ENCODE results near the gene FUNDC1. TPM values are rescaled to one million over a fixed set of nuclear protein-coding genes. Genes with fewer than 3 reads are reported as not detected.
"Not testable (repeated sequence)": the region's sequence is repeated elsewhere in the genome, so short reads cannot be mapped to it uniquely, and the experiment has no call there.

Gene FUNDC1, protein sequence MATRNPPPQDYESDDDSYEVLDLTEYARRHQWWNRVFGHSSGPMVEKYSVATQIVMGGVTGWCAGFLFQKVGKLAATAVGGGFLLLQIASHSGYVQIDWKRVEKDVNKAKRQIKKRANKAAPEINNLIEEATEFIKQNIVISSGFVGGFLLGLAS
- polyA plus RNA-seq, result 10 to 100 TPM; 22.8 to 29.3 (median 24.2) TPM

DNA sequence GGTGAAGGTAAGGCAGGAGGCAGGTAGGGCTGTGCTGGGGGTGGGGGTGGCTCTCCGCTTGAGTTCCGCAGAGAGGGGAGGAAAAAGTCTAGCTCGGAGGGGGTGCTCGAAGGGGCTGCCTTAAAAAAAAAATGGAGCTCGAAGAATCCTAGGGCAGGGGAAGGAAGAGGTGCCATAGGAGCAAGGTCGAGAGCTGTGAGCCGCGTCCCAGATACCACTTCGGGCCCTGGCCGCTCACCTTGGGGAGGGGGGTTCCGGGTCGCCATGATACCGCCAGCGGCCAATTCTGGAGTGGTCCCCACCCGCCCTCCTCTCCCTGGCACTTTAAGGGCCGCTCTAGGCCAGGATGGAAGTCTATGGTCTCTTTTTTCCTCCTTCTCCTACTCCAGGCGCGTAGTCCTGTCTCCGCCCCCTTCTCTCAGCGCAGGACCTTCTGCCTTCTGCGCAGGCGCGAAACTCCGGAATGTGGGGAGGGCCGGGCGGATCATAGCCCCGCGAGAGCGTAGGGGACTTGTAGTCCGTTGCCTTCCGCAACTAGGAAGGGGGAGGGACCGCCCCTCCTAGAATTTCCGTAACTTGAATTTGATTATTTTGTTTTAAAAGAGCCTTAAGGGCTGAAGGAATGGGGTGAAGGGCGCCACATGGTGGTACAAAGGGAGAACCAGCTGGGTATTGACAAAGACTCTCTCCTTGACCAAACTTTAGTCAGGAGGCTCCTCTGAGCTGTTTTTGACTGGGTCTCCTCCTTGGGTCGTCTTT, at the start of gene FUNDC1:
FUNDC1 (minus strand) TSS at position 293 of the 759 bp plus-strand sequence; CDS start at position 266, 27 bp downstream.
- Mint-ChIP-seq H3K36me3 (peaks cover 0 to 9% (median 7%) of the 10 kb centered on the region in 3 donors), H3K4me3 (peak within 1 kb of the TSS; percentile 89 to 97 (median 94)), H3K27me3 (ENCODE audit: low read depth in 3 of 3) (peaks cover 1 to 5% (median 3%) of the 10 kb centered on the region in 3 donors), H3K4me1 (peaks cover 26 to 28% of the 10 kb centered on the region in 2 donors), H3K27ac (peak within 1 kb of the TSS; percentile 76 to 93 (median 89)), H3K9me3 (no peaks in the 10 kb centered on the region)
- peak; percentile 89 to 92 (median 91) for DNase-seq

DNA sequence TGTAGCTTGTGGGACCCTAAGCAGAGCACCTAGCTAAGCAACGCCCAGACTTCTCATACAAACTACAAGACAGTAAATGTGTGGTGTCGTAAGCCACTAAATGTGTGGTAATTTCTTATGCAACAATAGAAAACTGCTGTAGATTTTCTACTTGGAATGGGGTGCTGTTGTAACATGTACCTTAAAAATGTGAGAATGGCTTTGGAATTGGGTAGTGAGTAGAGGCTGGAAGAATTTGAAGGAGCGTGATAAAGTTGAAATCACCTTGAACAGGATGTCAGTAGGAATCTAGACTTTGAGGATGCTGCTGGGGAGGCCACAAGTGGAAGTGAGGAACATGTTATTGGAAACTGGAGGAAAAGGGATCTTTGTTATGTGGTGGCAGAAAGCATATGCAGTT, 43.2 kb upstream of the FUNDC1 start:
- no peak for DNase-seq
- Mint-ChIP-seq H3K4me1 (no peaks in the 10 kb centered on the region), H3K27ac (no peak overlapping the region), H3K9me3 (no peaks in the 10 kb centered on the region), H3K36me3 (no peaks in the 10 kb centered on the region), H3K4me3 (no peak overlapping the region), H3K27me3 (ENCODE audit: low read depth in 3 of 3) (peaks cover 0 to 6% (median 3%) of the 10 kb centered on the region in 3 donors)

DNA sequence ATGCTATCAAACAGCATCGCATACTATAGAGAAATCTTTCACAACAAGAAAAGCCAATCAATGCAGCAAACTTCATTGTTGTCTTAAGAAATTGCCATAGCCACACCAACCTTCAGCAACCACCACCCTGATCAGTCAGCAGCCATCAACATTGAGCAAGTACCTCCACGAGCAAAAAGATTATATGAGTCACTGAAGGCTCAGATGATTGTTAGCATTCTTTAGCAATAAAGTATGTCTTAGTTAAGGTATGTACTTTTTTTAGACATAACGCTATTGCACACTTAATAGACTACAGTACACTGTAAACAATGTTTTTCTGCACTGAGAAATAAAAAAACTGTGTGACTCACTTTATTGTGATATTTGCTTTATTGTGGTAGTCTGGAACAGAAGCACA, 37.8 kb upstream of the FUNDC1 start:
- no peak overlapping the region for H3K27ac Mint-ChIP-seq
- H3K27me3 Mint-ChIP-seq (ENCODE audit: low read depth in 3 of 3), result peaks cover 0 to 3% (median 1%) of the 10 kb centered on the region in 3 donors
- no peak for DNase-seq
- H3K4me3 Mint-ChIP-seq, result no peak overlapping the region
- H3K9me3 Mint-ChIP-seq, result no peaks in the 10 kb centered on the region
- no peaks in the 10 kb centered on the region for H3K4me1 Mint-ChIP-seq
- no peaks in the 10 kb centered on the region for H3K36me3 Mint-ChIP-seq

DNA sequence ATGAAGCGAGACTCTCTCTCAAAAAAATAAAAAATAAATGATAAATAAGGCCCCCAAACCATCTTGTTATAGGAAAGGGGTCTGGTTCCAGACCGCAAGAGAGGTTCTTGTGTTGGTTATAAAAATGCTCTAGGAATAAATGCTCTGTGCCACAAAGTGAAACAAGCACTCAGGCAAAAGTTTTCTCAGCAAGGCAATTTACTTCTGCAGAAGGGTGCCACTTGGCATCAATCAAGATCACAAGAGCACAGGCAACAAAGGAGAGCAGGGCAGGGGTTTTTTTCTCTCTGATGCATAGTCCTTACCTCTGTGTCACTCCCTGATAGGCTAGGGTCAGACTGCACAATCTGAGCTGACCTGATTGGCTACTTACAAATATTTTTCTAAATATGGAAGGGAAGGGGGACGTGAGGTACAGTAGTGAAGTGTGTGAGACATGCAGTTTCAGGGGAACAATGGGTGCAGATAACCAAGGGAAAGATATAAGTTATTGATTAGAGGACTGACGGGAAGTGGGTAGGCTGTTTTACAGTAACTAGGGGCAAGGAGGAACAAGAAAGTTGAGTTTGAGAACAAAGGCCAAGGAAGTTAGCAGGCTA, 29.8 kb upstream of the FUNDC1 start:
- Mint-ChIP-seq H3K27me3 (ENCODE audit: low read depth in 3 of 3) (peaks cover 0 to 3% (median 0%) of the 10 kb centered on the region in 3 donors), H3K9me3 (peaks cover 3 to 16% (median 11%) of the 10 kb centered on the region in 6 donors), H3K4me3 (no peak overlapping the region), H3K4me1 (no peaks in the 10 kb centered on the region), H3K27ac (no peak overlapping the region), H3K36me3 (peaks cover 3 to 6% (median 4%) of the 10 kb centered on the region in 3 donors)
- DNase-seq, result no peak

DNA sequence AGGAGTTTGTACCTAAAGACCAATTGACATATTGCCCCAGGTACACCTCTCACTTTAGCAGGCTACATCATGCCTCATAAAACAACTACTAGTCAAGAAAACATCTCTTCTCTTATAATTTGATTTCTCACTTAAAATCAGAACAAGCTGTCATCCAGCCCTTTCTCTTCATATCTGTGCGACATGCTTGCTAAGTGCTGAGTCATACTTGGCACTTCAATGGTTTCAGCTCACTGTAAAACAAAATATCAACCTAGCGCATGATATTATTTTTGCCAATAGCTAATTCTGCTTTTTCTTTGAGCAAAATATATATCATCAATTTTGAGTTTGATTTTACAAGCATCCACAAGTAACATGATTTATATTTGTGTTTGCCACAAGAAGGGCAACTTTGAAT, 27.9 kb upstream of the FUNDC1 start:
- H3K4me1 Mint-ChIP-seq, result no peaks in the 10 kb centered on the region
- no peak overlapping the region for H3K27ac Mint-ChIP-seq
- peaks cover 5 to 16% (median 11%) of the 10 kb centered on the region in 6 donors for H3K9me3 Mint-ChIP-seq
- no peak for DNase-seq
- no peak overlapping the region for H3K4me3 Mint-ChIP-seq
- peaks cover 3 to 6% (median 4%) of the 10 kb centered on the region in 3 donors for H3K36me3 Mint-ChIP-seq
- peaks cover 0 to 2% (median 0%) of the 10 kb centered on the region in 3 donors for H3K27me3 Mint-ChIP-seq (ENCODE audit: low read depth in 3 of 3)

DNA sequence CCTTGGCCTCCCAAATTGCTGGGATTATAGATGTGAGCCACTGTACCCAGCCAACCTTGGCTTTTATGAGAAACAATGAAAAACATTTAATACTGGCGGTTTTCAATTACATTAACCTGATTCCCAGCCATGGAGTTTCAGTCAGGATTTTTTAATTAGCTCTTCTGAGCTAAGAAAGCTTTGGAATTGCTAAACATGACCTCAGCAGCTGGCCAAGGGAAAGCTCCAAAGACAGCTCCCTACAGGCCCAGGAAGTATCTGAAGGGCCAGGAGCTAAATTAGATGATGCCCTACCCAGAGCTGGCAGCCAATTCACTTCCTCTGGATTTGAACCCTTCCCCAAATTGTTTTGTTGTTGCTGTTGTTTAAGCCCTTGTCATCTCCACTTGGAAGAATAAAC, 26.5 kb upstream of the FUNDC1 start:
- Mint-ChIP-seq H3K27ac (no peak overlapping the region), H3K36me3 (peaks cover 3 to 6% (median 4%) of the 10 kb centered on the region in 3 donors), H3K27me3 (ENCODE audit: low read depth in 3 of 3) (peaks cover 0 to 2% (median 0%) of the 10 kb centered on the region in 3 donors), H3K4me1 (no peaks in the 10 kb centered on the region), H3K4me3 (no peak overlapping the region), H3K9me3 (peaks cover 5 to 16% (median 10%) of the 10 kb centered on the region in 6 donors)
- DNase-seq, result no peak

DNA sequence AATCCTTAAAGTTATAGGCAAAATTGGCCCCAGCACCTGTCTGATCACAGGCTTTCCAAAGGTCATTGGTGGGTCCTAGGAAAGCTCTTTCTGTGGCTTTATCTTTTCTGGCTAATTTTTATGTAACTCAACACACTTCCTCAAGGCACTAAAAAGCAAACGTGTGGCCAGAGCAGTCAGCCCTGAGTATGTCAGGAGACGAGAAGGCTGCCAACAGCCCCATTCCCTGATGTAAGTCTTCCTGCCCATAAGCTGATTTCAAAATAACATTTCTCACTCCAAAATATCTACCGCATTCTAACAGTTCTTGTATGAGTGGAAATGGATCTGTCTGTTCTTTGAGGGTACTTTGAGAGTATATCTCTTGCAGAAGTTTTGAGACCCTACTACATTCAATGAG, 25.5 kb upstream of the FUNDC1 start:
- H3K27me3 Mint-ChIP-seq (ENCODE audit: low read depth in 3 of 3), result peaks cover 0 to 2% (median 0%) of the 10 kb centered on the region in 3 donors
- no peaks in the 10 kb centered on the region for H3K4me1 Mint-ChIP-seq
- no peak overlapping the region for H3K27ac Mint-ChIP-seq
- H3K9me3 Mint-ChIP-seq, result peaks cover 5 to 14% (median 10%) of the 10 kb centered on the region in 6 donors
- H3K36me3 Mint-ChIP-seq, result peaks cover 3 to 6% (median 4%) of the 10 kb centered on the region in 3 donors
- H3K4me3 Mint-ChIP-seq, result no peak overlapping the region
- DNase-seq, result no peak

DNA sequence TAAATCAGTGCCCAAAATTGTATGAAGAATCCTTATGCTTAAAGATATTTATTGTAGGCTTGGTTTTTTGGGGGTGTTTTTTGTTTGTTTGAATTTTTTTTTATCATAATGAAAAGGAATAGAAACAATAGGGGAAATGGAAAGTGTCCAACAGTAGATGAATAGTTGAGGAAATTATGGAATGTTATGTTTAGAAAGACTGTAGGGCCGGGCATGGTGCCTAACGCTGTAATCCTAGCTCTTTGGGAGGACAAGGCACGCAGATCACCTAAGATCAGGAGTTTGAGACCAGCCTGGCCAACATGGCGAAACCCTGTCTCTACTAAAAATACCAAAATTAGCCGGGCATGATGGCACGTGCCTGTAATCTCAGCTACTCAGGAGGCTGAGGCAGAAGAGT, 19.2 kb upstream of the FUNDC1 start:
- H3K36me3 Mint-ChIP-seq; H3K4me3 Mint-ChIP-seq; H3K4me1 Mint-ChIP-seq; H3K27ac Mint-ChIP-seq; H3K27me3 Mint-ChIP-seq (ENCODE audit: low read depth in 3 of 3); DNase-seq; H3K9me3 Mint-ChIP-seq: not testable (repeated sequence)

DNA sequence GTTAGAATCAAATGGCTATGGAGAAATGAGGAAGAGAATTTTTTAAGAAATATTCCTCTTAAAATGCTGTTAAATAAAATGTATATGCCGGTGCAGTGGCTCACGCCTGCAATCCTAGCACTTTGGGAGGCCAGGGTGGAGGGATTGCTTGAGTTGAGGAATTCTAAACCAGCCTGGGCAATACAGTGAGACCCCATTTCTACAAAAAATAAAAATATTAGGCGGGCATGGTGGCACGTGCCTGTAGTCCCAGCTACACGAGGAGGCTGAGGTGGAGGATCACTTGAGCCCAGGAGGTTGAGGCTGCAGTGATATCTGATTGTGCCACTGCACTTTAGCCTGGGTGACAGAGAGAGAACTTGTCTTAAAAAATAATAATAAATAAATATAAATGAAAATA, 7.9 kb upstream of the FUNDC1 start:
- no peak for DNase-seq
- H3K9me3 Mint-ChIP-seq, result no peaks in the 10 kb centered on the region
- H3K4me1 Mint-ChIP-seq, result no peaks in the 10 kb centered on the region
- H3K36me3 Mint-ChIP-seq, result no peaks in the 10 kb centered on the region
- H3K4me3 Mint-ChIP-seq, result no peak overlapping the region
- H3K27me3 Mint-ChIP-seq (ENCODE audit: low read depth in 3 of 3), result peaks cover 0 to 6% (median 0%) of the 10 kb centered on the region in 3 donors
- no peak overlapping the region for H3K27ac Mint-ChIP-seq

DNA sequence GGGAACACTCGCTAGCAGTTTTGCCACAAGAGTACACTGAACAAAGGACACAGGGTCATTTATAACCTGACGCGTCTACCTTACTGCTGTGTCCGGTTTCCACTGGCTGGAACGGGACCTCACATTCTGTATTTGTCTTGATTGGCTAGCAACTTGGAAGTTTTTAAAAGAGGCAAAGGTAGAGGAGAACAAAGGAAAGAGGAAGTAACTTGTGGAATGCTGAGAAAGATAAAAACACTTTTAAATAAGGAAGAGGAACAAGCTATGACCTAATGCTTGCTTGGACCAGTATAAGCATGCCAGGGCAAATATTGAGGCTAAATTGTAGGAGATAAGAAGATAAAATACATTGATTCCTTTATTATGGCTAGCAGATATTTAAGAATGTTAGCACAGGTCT, 2.8 kb upstream of the FUNDC1 start:
- H3K36me3 Mint-ChIP-seq; DNase-seq; H3K9me3 Mint-ChIP-seq; H3K27me3 Mint-ChIP-seq (ENCODE audit: low read depth in 3 of 3); H3K4me3 Mint-ChIP-seq; H3K27ac Mint-ChIP-seq: not testable (repeated sequence)
- peaks cover 23 to 28% of the 10 kb centered on the region in 2 donors for H3K4me1 Mint-ChIP-seq

DNA sequence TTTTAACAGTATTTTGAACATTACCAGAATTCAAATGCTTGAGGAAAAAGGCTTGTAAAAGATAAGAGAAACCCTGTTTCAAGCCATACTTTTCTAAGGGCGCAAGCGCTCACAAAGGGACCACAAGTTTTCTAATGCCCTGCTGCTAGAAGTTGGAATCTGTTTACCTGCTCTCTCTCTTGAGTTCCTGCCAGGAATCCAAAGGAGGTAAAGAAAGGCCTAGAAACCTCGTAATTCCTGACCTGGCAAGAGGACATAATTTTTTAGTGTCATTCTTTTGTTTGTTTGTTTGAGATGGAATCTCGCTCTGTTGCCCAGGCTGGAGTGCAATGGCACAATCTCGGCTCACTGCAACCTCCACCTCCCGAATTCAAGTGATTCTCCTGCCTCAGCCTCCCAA, 1.4 kb upstream of the FUNDC1 start:
- Mint-ChIP-seq H3K9me3 (no peaks in the 10 kb centered on the region), H3K4me1 (peaks cover 26 to 28% of the 10 kb centered on the region in 2 donors), H3K27ac (no peak overlapping the region), H3K27me3 (ENCODE audit: low read depth in 3 of 3) (peaks cover 1 to 5% (median 3%) of the 10 kb centered on the region in 3 donors), H3K36me3 (peaks cover 0 to 3% (median under 1%) of the 10 kb centered on the region in 3 donors), H3K4me3 (peak overlapping the region in 3 of 5 donors; percentile 20 to 96 (median 91))
- no peak for DNase-seq

DNA sequence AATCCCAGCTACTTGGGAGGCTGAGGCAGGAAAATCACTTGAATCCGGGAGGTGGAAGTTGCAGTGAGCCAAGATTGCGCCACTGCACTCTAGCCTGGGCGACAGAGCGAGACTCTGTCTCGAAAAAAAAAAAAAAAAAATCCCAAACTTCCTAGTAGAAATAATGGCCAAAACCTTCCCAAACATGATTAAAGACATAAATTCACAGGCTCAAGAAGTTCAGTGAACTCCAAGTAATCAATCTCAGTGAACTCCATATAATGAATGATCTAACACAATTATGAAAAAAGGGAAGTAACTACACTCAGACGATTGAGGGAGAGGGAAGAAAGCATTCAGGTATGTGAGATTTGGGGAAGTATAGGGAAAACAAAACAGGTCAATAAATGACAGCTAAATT, 6.5 kb downstream of the FUNDC1 start:
- Mint-ChIP-seq H3K36me3 (peaks cover 9 to 25% (median 13%) of the 10 kb centered on the region in 3 donors), H3K27me3 (ENCODE audit: low read depth in 3 of 3) (peaks cover 0 to 3% (median 2%) of the 10 kb centered on the region in 3 donors), H3K4me1 (peaks cover 4 to 10% of the 10 kb centered on the region in 2 donors), H3K9me3 (no peaks in the 10 kb centered on the region), H3K4me3 (no peak overlapping the region), H3K27ac (no peak overlapping the region)
- DNase-seq, result no peak

DNA sequence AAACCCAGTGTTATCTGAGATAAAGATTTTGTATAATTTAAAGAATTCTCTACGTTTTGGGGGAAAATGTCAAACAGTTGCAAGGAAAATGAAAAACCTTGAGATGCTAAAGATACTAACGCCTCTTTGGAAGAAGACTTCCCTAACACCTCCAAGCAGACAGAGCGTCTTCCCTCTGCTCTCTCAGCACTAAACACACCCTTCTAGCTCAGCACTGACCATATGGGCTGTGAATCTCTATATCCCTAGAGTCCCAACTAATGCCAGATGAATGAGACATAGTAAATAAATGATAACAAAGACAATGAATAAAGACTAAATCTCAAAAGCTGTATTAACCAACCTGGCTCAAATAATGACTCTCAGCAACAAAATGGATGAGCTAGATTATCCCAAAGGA, 13.3 kb downstream of the FUNDC1 start:
- H3K9me3 Mint-ChIP-seq, result no peaks in the 10 kb centered on the region
- DNase-seq, result no peak
- no peak overlapping the region for H3K4me3 Mint-ChIP-seq
- no peak overlapping the region for H3K27ac Mint-ChIP-seq
- H3K4me1 Mint-ChIP-seq, result peaks cover 0 to 17% of the 10 kb centered on the region in 2 donors
- peaks cover 5 to 24% (median 10%) of the 10 kb centered on the region in 3 donors for H3K36me3 Mint-ChIP-seq
- H3K27me3 Mint-ChIP-seq (ENCODE audit: low read depth in 3 of 3), result peaks cover 0 to 3% (median 0%) of the 10 kb centered on the region in 3 donors

DNA sequence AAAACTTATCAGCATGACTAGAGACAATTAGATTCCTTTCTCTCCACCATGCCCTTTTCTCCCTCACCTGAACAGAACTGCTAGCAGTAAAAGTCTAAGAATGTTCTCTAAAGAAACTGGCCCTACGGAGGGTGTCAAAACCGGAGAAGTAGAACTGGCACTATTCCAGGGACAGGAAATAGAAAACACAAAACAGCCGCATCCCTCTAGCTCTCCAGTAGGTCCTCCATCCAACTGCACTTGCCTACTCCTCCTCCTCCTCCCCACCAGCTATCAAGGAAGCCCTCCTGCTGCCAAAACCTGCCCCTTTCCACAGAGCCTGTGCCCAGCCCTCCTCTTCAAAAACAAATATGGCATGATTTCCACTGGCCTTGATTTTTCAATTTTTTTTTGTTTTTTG, 28.4 kb downstream of the FUNDC1 start:
- Mint-ChIP-seq H3K4me1 (no peaks in the 10 kb centered on the region), H3K27me3 (ENCODE audit: low read depth in 3 of 3) (peaks cover 0 to 7% (median 2%) of the 10 kb centered on the region in 3 donors), H3K36me3 (peaks cover 0 to 3% (median 0%) of the 10 kb centered on the region in 3 donors), H3K4me3 (no peak overlapping the region), H3K27ac (no peak overlapping the region), H3K9me3 (no peaks in the 10 kb centered on the region)
- no peak for DNase-seq
